MM.1S (cell line): ENCODE data around the gene TMEM14A.

ENCODE experiments used
- DNase-seq: peaks from one replicate; pipeline ENCODE4 v3.0.0-alpha.2; 2015
- H2AFZ ChIP-seq: fragments of 300-600 bp; sonication (generic); 2 replicates; pipeline ENCODE4 v1.6.0; 2016; ENCODE audit warnings: antibody characterized with exemption, low read length
- H3F3A ChIP-seq: fragments of 300-600 bp; sonication (generic); 2 replicates; pipeline ENCODE4 v1.6.1; 2016; ENCODE audit warnings: mild to moderate bottlenecking, antibody characterized with exemption, low read length, moderate library complexity, mixed read lengths; ENCODE audit not compliant: insufficient read depth
- H3K27ac ChIP-seq: fragments of 300-600 bp; sonication (generic); 2 replicates; pipeline ENCODE4 v1.5.1; 2016; ENCODE audit warnings: mild to moderate bottlenecking, low read length
- H3K27me3 ChIP-seq: fragments of 300-600 bp; sonication (generic); replicated peaks from 2 replicates; pipeline ENCODE4 v1.6.0; 2016; ENCODE audit warnings: low read length; ENCODE audit not compliant: insufficient read depth
- H3K36me3 ChIP-seq: fragments of 300-600 bp; sonication (generic); replicated peaks from 2 replicates; pipeline ENCODE4 v1.6.1; 2016; ENCODE audit warnings: mild to moderate bottlenecking, low read length, mixed read lengths; ENCODE audit not compliant: insufficient read depth
- H3K4me1 ChIP-seq: fragments of 300-600 bp; sonication (generic); 2 replicates; pipeline ENCODE4 v1.6.1; 2016; ENCODE audit warnings: low read length, mixed read lengths
- H3K4me2 ChIP-seq: fragments of 300-600 bp; sonication (generic); 2 replicates; pipeline ENCODE4 v1.6.0; 2016; ENCODE audit warnings: low read depth, low read length
- H3K4me3 ChIP-seq: fragments of 300-600 bp; sonication (generic); 2 replicates; pipeline ENCODE4 v1.5.1; 2016; ENCODE audit warnings: low read length, mixed read lengths
- H3K79me2 ChIP-seq: fragments of 300-600 bp; sonication (generic); 2 replicates; pipeline ENCODE4 v1.6.1; 2016; ENCODE audit warnings: mixed run types, low read length, mixed read lengths
- H3K9ac ChIP-seq: fragments of 300-600 bp; sonication (generic); 2 replicates; pipeline ENCODE4 v1.6.1; 2016; ENCODE audit warnings: low read length, mixed read lengths
- H3K9me2 ChIP-seq: fragments of 300-600 bp; sonication (generic); replicated peaks from 2 replicates; pipeline ENCODE4 v1.6.1; 2016; ENCODE audit warnings: mild to moderate bottlenecking, low read length, mixed read lengths; ENCODE audit not compliant: insufficient read depth
- H3K9me3 ChIP-seq: fragments of 300-600 bp; sonication (generic); replicated peaks from 2 replicates; pipeline ENCODE4 v1.6.1; 2016; ENCODE audit warnings: mild to moderate bottlenecking, low read length, mixed read lengths; ENCODE audit not compliant: insufficient read depth
- H4K20me1 ChIP-seq: fragments of 300-600 bp; sonication (generic); 2 replicates; pipeline ENCODE4 v1.6.1; 2016; ENCODE audit warnings: mild to moderate bottlenecking, low read length, moderate library complexity, mixed read lengths; ENCODE audit not compliant: insufficient read depth
- EZH2 ChIP-seq: fragments of 300-600 bp; sonication (generic); optimal IDR thresholded peaks from 2 replicates; pipeline ENCODE3; 2017; ENCODE audit warnings: low read depth, mild to moderate bottlenecking, antibody characterized with exemption, low read length, mixed read lengths
- EZH2phosphoT487 ChIP-seq: fragments of 300-600 bp; sonication (generic); IDR thresholded peaks from 2 replicates; pipeline ENCODE4 v1.6.1; 2018; ENCODE audit warnings: antibody characterized with exemption, low read length
- TF ChIP-seq, protein P1 (sequence below): fragments of 300-600 bp; sonication (generic); IDR thresholded peaks from 2 replicates; pipeline ENCODE4 v1.5.1; 2016; ENCODE audit warnings: antibody characterized with exemption, low read length, mixed read lengths

The TMEM14A gene

DNA sequence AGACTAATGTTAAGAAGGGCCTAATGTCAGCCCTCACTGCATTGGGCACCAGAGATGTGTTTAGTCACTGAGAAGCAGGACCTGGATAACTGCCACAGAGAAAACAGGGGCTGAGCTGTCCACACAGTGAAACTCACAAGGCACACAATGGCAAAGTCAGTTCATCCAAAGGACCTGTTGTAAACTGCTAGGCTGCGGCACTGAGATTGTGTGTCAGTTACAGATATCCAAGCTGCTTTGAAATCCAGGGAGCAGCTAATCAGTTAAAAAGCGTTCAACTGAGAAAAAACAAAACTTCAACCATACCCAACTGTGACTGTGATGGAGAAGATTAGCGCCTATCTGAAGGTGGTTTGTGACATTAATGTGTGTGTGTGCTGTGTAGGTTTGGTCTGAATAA is 27.8 kb upstream of the TMEM14A start:
- no peaks in the 10 kb centered on the region for H4K20me1 ChIP-seq
- no peaks in the 10 kb centered on the region for H3F3A ChIP-seq
- no peak overlapping the region for H3K9ac ChIP-seq
- H3K4me1 ChIP-seq: no peaks in the 10 kb centered on the region
- no peak overlapping the region for H3K4me3 ChIP-seq
- H3K27ac ChIP-seq: no peak overlapping the region
- no peaks in the 10 kb centered on the region for H3K79me2 ChIP-seq
- no peaks in the 10 kb centered on the region for H3K36me3 ChIP-seq
- no peaks in the 10 kb centered on the region for H3K9me3 ChIP-seq
- no peaks in the 10 kb centered on the region for H3K9me2 ChIP-seq
- H2AFZ ChIP-seq: no peak overlapping the region
- no peak overlapping the region for H3K4me2 ChIP-seq
- no peak for DNase-seq
- H3K27me3 ChIP-seq: no peaks in the 10 kb centered on the region
- TF ChIP-seq EZH2phosphoT487 (no peak), EZH2 (no peak)
- TF ChIP-seq, protein P1, sequence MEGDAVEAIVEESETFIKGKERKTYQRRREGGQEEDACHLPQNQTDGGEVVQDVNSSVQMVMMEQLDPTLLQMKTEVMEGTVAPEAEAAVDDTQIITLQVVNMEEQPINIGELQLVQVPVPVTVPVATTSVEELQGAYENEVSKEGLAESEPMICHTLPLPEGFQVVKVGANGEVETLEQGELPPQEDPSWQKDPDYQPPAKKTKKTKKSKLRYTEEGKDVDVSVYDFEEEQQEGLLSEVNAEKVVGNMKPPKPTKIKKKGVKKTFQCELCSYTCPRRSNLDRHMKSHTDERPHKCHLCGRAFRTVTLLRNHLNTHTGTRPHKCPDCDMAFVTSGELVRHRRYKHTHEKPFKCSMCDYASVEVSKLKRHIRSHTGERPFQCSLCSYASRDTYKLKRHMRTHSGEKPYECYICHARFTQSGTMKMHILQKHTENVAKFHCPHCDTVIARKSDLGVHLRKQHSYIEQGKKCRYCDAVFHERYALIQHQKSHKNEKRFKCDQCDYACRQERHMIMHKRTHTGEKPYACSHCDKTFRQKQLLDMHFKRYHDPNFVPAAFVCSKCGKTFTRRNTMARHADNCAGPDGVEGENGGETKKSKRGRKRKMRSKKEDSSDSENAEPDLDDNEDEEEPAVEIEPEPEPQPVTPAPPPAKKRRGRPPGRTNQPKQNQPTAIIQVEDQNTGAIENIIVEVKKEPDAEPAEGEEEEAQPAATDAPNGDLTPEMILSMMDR: no peak

DNA sequence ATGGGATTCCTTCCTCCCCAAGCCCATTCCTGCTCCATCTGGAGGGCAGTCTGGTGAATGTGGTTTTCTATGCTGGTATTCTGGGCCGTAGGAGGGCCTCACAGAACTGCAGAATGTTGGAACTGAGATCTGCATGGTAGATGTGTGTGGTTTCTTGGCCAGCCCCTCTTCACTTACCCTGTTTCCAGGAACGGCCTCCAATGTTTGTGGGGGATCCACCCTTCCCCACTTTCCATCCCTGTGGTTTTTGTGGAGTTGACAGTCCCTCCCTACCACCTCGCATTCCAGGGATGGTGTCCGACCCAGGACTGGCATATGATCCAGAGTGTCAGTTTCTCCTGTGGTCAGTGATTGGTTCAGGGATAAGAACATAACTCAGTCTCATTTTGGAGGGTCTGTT is 26.7 kb upstream of the TMEM14A start:
- Histone ChIP-seq H3K27ac (no peak overlapping the region), H3K4me2 (no peak overlapping the region), H3K4me1 (no peaks in the 10 kb centered on the region), H3K79me2 (no peaks in the 10 kb centered on the region), H3F3A (no peaks in the 10 kb centered on the region), H4K20me1 (no peaks in the 10 kb centered on the region), H3K9me2 (no peaks in the 10 kb centered on the region), H2AFZ (no peak overlapping the region), H3K9ac (no peak overlapping the region), H3K27me3 (no peaks in the 10 kb centered on the region), H3K4me3 (no peak overlapping the region), H3K36me3 (no peaks in the 10 kb centered on the region), H3K9me3 (no peaks in the 10 kb centered on the region)
- TF ChIP-seq EZH2phosphoT487 (no peak), EZH2 (no peak)
- TF ChIP-seq, protein P1: no peak
- no peak for DNase-seq

DNA sequence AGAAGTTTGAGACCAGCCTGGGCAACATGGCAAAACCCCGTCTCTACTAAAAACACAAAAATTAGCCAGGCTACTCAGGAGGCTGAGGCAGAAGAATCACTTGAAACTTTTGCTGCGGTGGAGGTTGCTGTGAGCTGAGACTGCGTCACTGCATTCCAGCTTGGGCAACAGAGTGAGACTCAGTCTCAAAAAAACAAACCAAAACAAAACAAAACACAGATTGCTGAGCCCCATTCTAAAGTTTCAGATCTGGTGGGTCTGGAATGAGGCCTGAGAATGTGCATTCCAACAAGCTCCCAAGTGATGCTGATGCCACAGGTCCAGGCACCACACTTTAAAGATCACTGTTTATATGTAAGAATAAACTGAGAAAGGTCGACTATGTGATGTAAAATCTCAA is 24.9 kb upstream of the TMEM14A start:
- H4K20me1 ChIP-seq: no peaks in the 10 kb centered on the region
- no peak overlapping the region for H3K27ac ChIP-seq
- peaks cover 3% of the 10 kb centered on the region for H3K4me1 ChIP-seq
- TF ChIP-seq EZH2 (no peak), EZH2phosphoT487 (no peak)
- TF ChIP-seq, protein P1: no peak
- no peaks in the 10 kb centered on the region for H3K36me3 ChIP-seq
- no peak for DNase-seq
- no peaks in the 10 kb centered on the region for H3K9me3 ChIP-seq
- H3K4me2 ChIP-seq: no peak overlapping the region
- no peaks in the 10 kb centered on the region for H3F3A ChIP-seq
- H3K79me2 ChIP-seq: no peaks in the 10 kb centered on the region
- no peak overlapping the region for H2AFZ ChIP-seq
- no peak overlapping the region for H3K4me3 ChIP-seq
- no peaks in the 10 kb centered on the region for H3K27me3 ChIP-seq
- no peaks in the 10 kb centered on the region for H3K9me2 ChIP-seq
- no peak overlapping the region for H3K9ac ChIP-seq
